Spleen (tissue), 10 donors: ENCODE results near the gene ESX1. TPM values are rescaled to one million over a fixed set of nuclear protein-coding genes. Genes with fewer than 3 reads are reported as not detected.

ENCODE experiments used
- polyA plus RNA-seq, 3 donors: library from polyadenylated mRNA; stranded (reverse); fragments of 200-250 nt; gene quantifications; one replicate each; pipeline ENCODE4 v1.2.1, GENCODE V29; 2013
- total RNA-seq, 7 donors: library from RNA; depleted of rRNA in 3 of 7; stranded (reverse); fragments of >200 nt in 3 of 7; fragmentation: NEBNext Ultra II Directional in 4 of 7; extraction: Animal tissue kit (Norgen Biotek cat#: 25700) in 4 of 7; gene quantifications; one replicate each; pipeline versions ENCODE4 v1.1.0 to v1.2.1, GENCODE V29; 2016 to 2021
- donor health status: healthy with polysubstance abuse.
- donor health status: DM: no; HTN: no; CAD: no; lungs with moderate emphysema.
- donor health status: DM: no; HTN: no; CAD: no.
- donor health status: Bipolar disorder and iron deficiency.
- donor health status: healthy.
- donor health status: DM: no; HTN: no; CAD: no.
- donor health status: DM: yes; HTN: yes; CAD: no.

Gene ESX1
- total and polyA plus RNA-seq, 10 donors = not detected

Other genes with a start within 250 kb of the ESX1 start
- not detected for gene H2BW1, start 241.2 kb downstream of the ESX1 start, total RNA-seq
- gene H2BW1, start 241.2 kb downstream of the ESX1 start, polyA plus RNA-seq = not detected
- gene H2BW2, start 215.0 kb downstream of the ESX1 start, total RNA-seq = not detected
- gene H2BW2, start 215.0 kb downstream of the ESX1 start, polyA plus RNA-seq = not detected
- gene TMSB15C, start 178.7 kb downstream of the ESX1 start, total RNA-seq = 1 to 10 TPM in 5 of 7 donors, under 1 TPM in 2; 0.61 to 3.5 (median 1.4) TPM
- gene TMSB15C, start 178.7 kb downstream of the ESX1 start, polyA plus RNA-seq = 1 to 10 TPM in 2 of 3 donors, under 1 TPM in 1; 0.77 to 1.3 (median 1.1) TPM
- 10 to 100 TPM in 1 of 7 donors, 1 to 10 TPM in 6; 2.0 to 18.6 (median 3.6) TPM for gene ZCCHC18, start 142.4 kb downstream of the ESX1 start, total RNA-seq
- gene ZCCHC18, start 142.4 kb downstream of the ESX1 start, polyA plus RNA-seq = 10 to 100 TPM in 2 of 3 donors, 1 to 10 TPM in 1; 8.8 to 12.0 (median 11.8) TPM
- 10 to 100 TPM; 11.5 to 31.7 (median 15.4) TPM for gene SLC25A53, start 97.9 kb downstream of the ESX1 start, total RNA-seq
- 1 to 10 TPM; 4.5 to 9.3 (median 5.0) TPM for gene SLC25A53, start 97.9 kb downstream of the ESX1 start, polyA plus RNA-seq
- gene FAM199X, start 88.5 kb downstream of the ESX1 start, total RNA-seq = 10 to 100 TPM; 15.3 to 24.6 (median 19.2) TPM
- 1 to 10 TPM; 5.5 to 8.0 (median 5.6) TPM for gene FAM199X, start 88.5 kb downstream of the ESX1 start, polyA plus RNA-seq